NCI-H446 (cell line): Measurements from ENCODE around the gene SNN.

Experiments
- DNase-seq, 2 experiments: peaks; one replicate each; lab custom pipeline; 2025; lab: John Stamatoyannopoulos, UW

The SNN gene

DNA sequence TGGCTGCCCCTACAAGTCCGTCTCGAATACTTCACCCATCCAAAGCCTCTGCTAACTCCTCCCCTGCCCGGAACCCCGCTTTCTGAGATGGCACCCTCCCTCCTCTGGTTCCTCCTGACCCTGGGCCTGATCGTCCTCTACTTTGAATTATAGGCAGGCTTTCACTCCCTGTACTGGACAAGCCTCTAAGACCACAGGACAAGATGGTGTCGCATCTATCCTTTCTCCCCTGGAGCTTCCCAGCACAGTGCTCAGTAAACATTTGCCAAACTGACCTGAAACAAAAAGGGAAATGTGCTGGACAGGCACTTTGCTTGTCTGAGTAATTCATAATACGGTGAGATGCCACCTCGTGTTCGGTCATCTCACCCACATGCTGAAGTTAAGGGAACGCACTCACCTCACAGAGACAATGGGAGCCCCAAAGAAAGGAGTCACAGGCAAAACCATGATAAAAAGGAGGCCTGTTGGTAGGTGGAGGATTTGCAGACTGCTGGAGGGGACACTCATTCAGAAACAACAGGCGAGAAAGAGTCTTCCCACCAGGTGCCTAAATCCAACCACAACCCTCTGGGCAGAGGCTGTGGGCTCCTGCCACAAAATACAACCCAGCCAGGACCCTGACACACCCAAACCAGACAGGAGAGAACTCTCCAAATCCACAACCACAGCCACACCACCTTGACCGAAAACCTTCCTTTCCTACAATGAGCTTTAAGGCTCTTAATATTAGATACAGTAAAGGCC, 28.2 kb downstream of the SNN start:
- DNase-seq = no peak

GRCh38 chr16:11697319-11697718, 29.1 kb downstream of the SNN start:
- DNase-seq = no peak

- DNase-seq = no peak
These were observed 30.0 kb downstream of the SNN start for GRCh38 chr16:11698271-11698689.

DNA sequence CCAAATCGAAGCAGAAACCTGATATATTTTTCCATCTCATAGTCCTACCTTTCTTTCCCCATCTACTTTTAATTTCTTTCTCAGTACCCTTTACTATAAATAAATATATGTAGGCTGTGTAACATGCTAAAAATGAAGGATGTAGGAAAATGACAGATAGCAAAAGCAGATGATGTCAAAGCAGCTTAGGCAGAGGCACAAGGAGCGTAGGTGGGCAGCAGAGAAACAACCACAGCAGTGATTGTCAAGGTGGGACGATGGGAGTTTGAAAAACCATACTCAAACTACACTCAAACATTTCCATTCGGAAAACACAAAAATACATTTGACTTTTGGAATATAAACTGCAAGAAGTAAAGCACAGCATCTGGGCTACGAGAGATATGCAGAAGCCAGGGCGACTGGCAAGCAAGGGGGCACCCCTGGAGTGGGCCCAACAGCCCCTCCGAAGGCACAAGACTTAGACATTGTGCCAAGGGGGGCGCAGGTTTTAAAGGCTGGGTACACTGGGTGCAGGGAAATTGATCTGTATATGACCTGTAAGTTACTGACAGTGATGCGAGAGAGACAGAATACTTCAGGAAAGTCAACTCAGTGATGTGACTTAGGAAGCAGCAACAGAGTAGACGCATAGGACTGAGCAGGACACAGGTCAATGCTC, 31.1 kb downstream of the SNN start:
- no peak for DNase-seq

- DNase-seq = no peak
These were observed 32.2 kb downstream of the SNN start for GRCh38 chr16:11700264-11701029.

DNA sequence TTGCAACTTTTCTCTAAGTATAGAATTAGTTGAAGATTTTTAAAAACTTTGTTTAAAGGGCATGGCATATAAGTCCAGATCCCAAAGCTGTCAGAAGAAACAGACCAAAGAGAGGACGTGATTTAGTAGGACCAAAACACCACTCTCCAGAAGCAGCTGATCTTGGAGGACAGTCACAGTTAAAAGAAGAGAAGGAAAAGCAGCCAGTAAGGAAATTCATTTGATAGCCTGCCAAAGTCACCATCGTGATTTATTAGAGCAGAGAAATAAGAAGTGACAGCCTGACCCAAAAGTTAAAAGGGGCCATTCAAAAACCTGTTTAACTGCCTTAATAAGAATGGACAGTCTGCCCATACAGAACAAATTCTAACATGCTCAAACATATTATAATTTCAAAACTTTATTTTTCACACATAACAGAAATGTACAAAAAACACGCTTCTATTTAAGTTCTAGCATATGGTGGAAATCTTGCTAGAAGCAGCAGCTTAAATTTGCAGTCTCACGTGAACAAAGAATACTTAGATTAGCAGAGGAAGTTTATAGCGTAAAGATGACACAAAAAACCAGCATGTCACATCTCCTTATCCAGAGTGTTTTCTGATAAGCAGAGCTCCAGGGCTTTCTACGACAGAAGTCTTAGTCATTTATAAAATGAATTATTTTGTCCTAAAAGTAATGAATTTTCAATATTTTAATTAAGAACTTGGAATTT, 37.2 kb downstream of the SNN start:
- no peak for DNase-seq

- DNase-seq = no peak
These were observed 38.0 kb downstream of the SNN start for GRCh38 chr16:11706180-11706742.

DNA sequence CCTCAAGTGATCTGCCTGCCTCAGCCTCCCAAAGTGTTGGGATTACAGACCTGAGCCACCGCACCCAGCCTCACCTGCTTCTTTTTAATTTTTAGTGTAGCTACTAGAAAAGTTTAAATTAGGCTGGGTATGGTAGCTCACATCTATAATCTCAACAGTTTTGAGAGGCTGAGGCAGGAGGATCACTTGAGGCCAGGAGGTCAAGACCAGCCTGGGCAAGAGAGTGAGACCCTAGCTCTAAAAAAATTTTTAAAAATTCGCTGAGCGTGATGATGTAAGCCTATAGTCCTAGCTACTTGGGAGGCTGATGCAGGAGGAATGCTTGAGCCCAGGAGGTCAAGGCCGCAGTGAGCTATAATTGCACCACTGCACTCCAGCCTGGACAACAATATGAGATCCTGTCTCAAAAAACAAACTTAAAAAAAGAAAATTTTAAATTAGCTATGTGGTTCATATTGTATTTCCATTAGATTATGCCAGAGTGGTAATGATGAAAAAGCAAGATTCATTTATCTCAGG, 39.5 kb downstream of the SNN start:
- DNase-seq = no peak

GRCh38 chr16:11708421-11708820, 40.2 kb downstream of the SNN start:
- DNase-seq = no peak

DNA sequence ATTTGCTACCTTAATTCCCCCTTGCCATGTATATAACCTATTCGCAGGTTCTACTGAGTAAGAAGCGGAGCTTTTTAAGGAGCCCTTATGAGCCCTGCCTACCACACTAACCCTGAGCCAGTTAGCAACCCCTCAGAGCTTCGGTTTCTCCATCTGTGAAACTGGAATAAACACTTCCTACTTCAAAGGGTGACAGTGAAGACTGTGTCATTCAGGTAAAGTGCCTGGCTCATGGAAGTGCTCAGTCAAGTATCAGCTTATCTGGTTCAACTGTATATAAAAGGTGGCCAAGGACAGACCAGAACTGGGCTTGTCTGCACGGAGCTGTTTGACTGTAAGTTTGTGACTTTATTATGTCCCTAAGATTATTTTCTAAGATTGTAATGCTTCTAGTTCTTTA, 43.4 kb downstream of the SNN start:
- no peak for DNase-seq

GRCh38 chr16:11712122-11712521, 43.9 kb downstream of the SNN start:
- DNase-seq = no peak

DNA sequence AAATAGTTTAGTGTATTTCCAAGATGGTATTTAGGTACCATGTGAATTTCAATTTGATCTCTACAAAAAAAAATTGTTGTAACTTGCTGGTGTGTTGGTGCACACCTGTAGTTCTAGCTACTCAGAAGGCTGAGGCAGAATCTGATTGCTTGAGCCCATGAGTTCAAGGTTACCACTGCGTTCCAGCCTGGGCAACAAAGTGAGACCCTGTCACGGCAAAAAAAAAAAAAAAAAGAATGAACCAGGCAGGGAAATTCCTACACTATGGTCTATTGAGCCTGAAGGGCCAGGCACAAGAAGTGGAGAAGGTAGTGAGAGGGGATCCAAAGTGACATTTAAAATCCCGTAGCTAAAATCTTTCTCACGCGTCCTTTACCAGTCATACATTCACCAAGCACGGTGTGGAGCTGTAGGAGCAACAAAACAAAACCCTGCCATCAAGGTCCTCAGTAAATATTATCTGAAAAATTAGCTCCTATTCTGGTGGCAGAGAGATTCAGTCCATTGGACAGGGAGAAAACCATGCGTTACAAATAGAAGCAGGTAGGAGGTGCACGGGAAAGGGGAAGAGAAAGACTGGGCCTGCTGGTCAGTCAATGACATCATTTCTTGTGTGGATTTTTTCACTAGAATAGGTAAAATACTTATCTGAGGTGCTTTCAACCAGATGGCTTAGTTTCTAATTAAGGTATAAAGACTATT, 47.1 kb downstream of the SNN start:
- no peak for DNase-seq

DNA sequence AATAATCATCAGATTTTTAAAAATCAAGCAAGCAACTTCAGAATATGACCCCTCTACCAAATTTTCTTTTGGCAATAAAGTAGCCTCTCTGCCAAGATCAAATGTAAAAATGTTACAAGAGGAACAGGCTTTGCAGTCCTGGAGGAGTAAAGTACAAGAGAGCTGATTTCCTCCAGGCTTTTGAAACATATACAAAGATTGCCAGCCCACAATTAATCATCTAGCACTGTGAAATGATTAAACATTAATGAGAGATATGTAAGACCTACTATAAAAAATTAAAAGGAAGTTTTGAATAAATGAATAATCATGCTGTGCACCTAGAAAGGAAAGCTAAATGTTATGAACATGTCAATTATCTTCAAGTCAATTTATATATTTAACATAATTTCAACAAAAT, 48.1 kb downstream of the SNN start:
- DNase-seq = no peak

- no peak for DNase-seq
These were observed 49.6 kb downstream of the SNN start for GRCh38 chr16:11717811-11718210.

DNA sequence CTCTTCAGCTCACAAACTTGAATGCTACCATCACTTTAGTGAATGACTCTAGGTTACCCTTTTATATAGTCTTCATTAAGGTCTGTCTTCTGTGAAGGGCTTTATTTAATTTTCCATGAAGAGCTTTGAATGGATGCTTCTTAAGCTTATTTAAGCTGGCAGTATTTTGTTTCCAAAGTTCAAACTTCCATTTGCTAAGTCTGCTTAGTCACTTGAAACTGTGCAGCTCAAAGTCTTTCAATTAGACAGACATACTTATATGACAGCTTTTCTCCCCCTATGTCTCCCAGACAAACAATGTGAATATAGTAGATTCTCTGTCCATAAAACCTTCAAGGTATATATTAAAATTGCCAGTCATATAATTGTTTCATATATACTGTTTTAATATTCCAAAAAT, 50.9 kb downstream of the SNN start:
- DNase-seq = no peak

DNA sequence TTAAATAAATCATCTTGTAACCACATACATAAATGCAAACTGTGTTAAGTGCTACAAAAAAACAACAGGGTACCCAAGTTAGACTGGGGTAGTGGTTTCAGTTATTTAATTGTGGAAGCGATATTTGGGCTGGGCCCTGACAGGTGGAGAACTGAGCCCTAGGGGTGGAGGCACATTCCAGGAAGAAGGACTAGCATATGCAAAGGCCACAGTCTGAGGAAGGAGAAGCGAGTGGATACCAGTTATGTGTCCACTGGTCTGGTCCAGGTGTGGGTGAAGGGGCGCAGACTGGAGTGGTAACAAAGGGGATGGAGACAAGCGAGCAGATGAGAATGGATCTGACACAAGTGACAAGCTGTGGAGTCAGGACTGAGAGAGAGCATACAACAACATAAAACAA, 51.5 kb downstream of the SNN start:
- DNase-seq = no peak

- no peak for DNase-seq
These were observed 53.7 kb downstream of the SNN start for GRCh38 chr16:11721781-11722467.

DNA sequence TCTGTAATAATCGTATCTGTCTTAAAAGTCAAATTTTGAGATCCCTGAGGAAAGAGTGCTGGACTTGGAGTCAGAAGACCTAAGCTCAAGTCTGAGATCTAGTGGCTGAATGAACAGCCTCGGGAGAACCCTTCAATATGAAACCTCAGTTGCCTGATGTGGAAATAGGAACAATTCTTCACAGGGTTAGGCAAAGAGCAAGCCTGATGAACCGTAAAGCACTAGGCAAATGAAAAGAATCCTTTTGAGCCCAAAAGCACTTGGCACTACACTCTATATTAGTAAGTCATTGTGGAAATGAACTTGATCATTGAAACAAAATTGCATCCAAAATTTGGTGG, 54.2 kb downstream of the SNN start:
- no peak for DNase-seq

GRCh38 chr16:11725457-11725856, 57.2 kb downstream of the SNN start:
- no peak for DNase-seq

- DNase-seq = no peak
These were observed 57.8 kb downstream of the SNN start for GRCh38 chr16:11726008-11726407.
